ENCODE results near the gene IL2RA. TPM values are rescaled to one million over a fixed set of nuclear protein-coding genes. Genes with fewer than 3 reads are reported as not detected.
A peak's percentile ranks its signal among the peaks of the same experiment; 100 is the strongest.

The IL2RA gene
- total and polyA plus RNA-seq, 8 donors: 0.11 to 4.1 (median 0.33) TPM

- Histone ChIP-seq H3K27me3 (no peaks in the 10 kb centered on the region), H3K36me3 (peaks cover 0 to 61% of the 10 kb centered on the region in 2 donors), H3K4me1 (peaks cover 0 to 35% of the 10 kb centered on the region in 2 donors), H3K27ac (no peak overlapping the region), H3K4me3 (no peak overlapping the region), H3K9me3 (no peaks in the 10 kb centered on the region)
- no peak for DNase-seq
- no peak for ATAC-seq
- TF ChIP-seq CTCF (IDR thresholded peaks at IDR 0.05): no peak
- intact Hi-C loops (cut with DNase I): no loop called here
These were observed 36.0 kb upstream of the IL2RA start for GRCh38 chr10:6098156-6098555.

- Histone ChIP-seq H3K36me3 (peaks cover 0 to 50% of the 10 kb centered on the region in 2 donors), H3K27ac (no peak overlapping the region), H3K4me3 (no peak overlapping the region), H3K9me3 (no peaks in the 10 kb centered on the region), H3K27me3 (no peaks in the 10 kb centered on the region), H3K4me1 (peaks cover 8 to 46% of the 10 kb centered on the region in 2 donors)
- no peak for DNase-seq
- no peak for ATAC-seq
- TF ChIP-seq CTCF (IDR thresholded peaks at IDR 0.05): no peak
- intact Hi-C loops (cut with DNase I): no loop called here
These were observed 34.9 kb upstream of the IL2RA start for GRCh38 chr10:6097063-6097462.

GRCh38 chr10:6095810-6096570, 33.8 kb upstream of the IL2RA start:
- no peak for TF ChIP-seq CTCF (IDR thresholded peaks at IDR 0.05)
- intact Hi-C loops (cut with DNase I): no loop called here
- ATAC-seq: no peak

GRCh38 chr10:6092731-6093130, 30.6 kb upstream of the IL2RA start:
- intact Hi-C loops (cut with DNase I): no loop called here
- no peaks in the 10 kb centered on the region for H3K27me3 ChIP-seq
- DNase-seq (no peak), ATAC-seq (no peak)
- TF ChIP-seq CTCF (IDR thresholded peaks at IDR 0.05): no peak
- peaks cover 15 to 78% of the 10 kb centered on the region in 2 donors for H3K4me1 ChIP-seq
- H3K36me3 ChIP-seq: peaks cover 0 to 11% of the 10 kb centered on the region in 2 donors
- H3K27ac ChIP-seq: peak overlapping the region in 1 of 2 donors; percentile 53
- H3K9me3 ChIP-seq: no peaks in the 10 kb centered on the region
- H3K4me3 ChIP-seq: no peak overlapping the region

More at GRCh38 chr10:6095810-6096570, 33.8 kb upstream of the IL2RA start:
- no peaks in the 10 kb centered on the region for H3K27me3 ChIP-seq
- H3K27ac ChIP-seq: no peak overlapping the region
- H3K36me3 ChIP-seq: peaks cover 0 to 39% of the 10 kb centered on the region in 2 donors
- peaks cover 13 to 57% of the 10 kb centered on the region in 2 donors for H3K4me1 ChIP-seq
- DNase-seq: no peak
- H3K4me3 ChIP-seq: no peak overlapping the region
- no peaks in the 10 kb centered on the region for H3K9me3 ChIP-seq

- H3K4me3 ChIP-seq: peak overlapping the region in 1 of 2 donors; percentile 94
- no peaks in the 10 kb centered on the region for H3K27me3 ChIP-seq
- H3K27ac ChIP-seq: peak overlapping the region in 1 of 2 donors; percentile 53
- H3K4me1 ChIP-seq: peaks cover 15 to 89% of the 10 kb centered on the region in 2 donors
- H3K36me3 ChIP-seq: no peaks in the 10 kb centered on the region
- H3K9me3 ChIP-seq: no peaks in the 10 kb centered on the region
- ATAC-seq (no peak), DNase-seq (no peak)
- no peak for TF ChIP-seq CTCF (IDR thresholded peaks at IDR 0.05)
- intact Hi-C loops (cut with DNase I): no loop called here
These were observed 29.5 kb upstream of the IL2RA start for GRCh38 chr10:6091630-6092029.

All from left lung (tissue), 10 donors.